ENCODE results near the gene EPHB3. TPM values are rescaled to one million over a fixed set of nuclear protein-coding genes. Genes with fewer than 3 reads are reported as not detected.
"Not testable (repeated sequence)": the region's sequence is repeated elsewhere in the genome, so short reads cannot be mapped to it uniquely, and the experiment has no call there.

Gene EPHB3
- total RNA-seq, 1 experiment from 2014 or later, result 1.4 TPM

- DNase-seq (ENCODE audit: low spot score), result no peak
Measured at GRCh38 chr3:184598574-184598927, 37.0 kb downstream of the EPHB3 start.

DNA sequence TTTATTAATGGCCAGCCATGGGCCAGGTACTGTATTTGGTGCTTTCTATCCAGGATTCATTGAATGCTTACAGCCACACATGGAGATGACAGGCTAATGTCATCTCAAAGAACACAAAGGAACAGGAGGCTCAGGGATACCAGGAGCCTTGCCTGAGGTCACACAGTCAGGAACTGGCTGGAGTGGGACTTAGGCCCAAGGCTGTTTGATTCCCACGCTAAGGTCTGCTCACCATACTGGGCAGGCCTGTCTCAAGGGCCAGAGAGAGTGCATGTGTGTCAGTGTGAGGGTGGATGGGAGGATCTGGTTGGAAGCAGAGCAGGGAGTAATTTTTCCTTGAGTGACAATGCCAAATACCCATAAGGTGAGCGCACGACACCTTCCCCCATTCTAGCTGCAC lies 37.6 kb downstream of the EPHB3 start:
- DNase-seq (ENCODE audit: low spot score), result no peak

DNA sequence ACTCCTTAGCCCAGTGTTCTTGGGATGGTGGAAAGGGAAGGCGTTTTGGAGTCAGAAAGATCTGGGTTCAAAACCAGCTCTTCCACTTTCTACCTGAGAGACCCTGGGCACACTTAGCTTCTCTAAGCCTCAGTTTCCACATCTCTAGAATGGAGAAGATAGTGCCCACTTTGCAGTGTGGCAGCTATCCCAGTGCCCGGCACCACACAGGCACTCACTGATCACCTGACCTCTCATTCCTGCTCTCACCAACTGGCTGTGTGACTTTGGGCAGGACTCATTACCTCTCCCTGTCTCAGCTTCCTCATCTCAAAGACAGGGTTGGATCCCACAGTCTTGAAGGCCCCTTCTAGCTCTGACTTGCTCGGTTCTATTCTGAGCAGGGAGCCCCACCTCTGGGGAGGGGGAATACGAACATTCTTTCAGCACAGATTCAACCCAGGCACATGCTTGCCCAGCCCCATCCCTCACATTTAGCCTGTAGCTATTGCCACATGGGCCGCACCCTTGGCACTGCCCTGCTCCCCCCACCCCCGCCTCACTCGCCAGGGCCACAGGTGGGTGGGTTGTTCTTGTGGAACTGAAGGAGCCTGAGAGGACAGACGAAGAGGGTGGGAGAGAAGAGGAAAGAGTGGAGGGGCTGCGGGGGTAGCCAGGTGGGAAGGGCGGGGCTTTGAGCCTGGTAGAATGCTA lies 39.2 kb downstream of the EPHB3 start:
- DNase-seq (ENCODE audit: low spot score), result no peak

- no peak for DNase-seq (ENCODE audit: low spot score)
Measured at GRCh38 chr3:184601576-184602371, 40.2 kb downstream of the EPHB3 start.

DNA sequence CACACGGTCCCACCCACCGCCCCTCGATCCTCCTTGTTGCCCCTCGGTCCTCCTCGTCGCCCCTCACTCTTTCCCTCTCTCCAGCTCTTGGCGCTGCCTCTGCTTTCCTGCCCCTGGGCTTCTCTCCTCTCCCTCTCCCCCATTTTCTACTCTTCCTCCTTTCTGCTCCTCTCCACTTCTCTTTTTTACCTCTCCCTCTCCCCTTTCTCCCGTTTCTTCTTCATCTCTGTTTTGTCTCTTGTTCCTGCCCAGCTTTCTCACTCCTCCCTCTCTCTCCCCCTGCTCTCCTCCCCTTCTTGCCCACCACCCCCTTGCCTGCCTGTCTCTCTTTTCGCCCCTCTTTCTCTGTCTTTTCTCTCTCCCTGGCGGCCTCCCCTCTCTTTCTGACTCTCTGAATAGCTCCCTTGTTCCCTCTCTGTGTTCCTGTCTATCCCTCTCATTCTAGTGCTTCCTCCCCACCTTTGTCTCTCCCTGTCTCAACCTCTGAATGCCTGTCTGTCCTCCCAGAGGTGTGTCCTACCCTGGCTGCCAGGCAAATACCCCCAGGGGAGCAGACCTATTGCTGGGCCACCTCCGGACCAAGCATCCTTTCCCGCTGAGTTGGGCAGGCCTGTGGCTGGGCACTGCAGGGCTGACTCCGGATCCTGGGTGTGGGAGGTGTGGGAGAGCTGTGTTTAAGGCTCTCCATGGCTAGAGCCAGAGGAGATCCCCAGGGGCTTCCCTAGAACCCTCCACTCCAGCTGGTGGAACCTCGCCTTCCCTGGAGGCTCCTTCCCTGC lies 41.0 kb downstream of the EPHB3 start:
- no peak for DNase-seq (ENCODE audit: low spot score)

DNA sequence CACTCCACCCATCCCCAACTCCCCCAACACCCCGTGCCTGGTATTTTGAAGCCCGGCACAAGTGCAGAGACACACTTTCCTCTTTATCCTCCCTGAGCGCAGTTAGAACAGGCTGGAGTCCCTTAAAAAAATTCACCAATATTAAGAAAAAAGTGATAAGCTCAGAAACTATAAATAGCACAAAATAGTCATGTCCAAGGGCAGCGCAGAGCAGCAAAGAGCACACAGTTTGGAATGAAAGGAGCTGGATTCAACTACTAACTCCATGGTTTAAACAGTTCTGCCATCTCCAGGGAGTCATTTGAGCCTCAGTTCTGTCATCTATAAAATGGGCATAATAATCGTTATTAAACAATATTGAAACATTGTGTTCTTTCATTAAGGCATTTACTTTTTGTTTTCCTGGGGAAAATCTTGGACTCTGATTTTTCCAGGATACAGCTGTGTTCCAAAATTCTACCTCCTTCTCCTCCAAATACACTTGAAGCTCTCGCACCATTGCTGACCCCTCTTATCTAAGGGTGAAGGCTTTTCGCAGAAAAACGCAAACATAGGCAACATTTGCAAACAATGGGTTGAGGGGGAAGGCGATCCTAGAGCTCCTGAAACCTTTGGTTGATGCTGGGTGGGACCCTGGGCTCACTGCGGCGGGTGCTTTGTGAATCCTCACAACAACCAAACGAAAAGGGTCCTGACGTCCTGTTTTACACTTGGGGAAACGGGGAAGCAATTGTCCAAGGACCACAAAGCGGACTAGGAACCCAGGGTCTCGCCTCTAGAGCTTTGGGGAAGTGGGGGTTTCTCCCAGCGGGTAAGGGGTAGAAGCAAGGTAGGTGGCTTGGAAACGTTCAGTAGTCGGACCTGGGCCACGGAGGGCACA lies 41.8 kb downstream of the EPHB3 start:
- no peak for DNase-seq (ENCODE audit: low spot score)

GRCh38 chr3:184604039-184604601 lies 42.5 kb downstream of the EPHB3 start:
- no peak for DNase-seq (ENCODE audit: low spot score)

GRCh38 chr3:184604615-184605290 lies 43.2 kb downstream of the EPHB3 start:
- no peak for DNase-seq (ENCODE audit: low spot score)

- no peak for DNase-seq (ENCODE audit: low spot score)
Measured at GRCh38 chr3:184608209-184608608, 46.6 kb downstream of the EPHB3 start.

- no peak for DNase-seq (ENCODE audit: low spot score)
Measured at GRCh38 chr3:184609476-184610244, 48.1 kb downstream of the EPHB3 start.

- no peak for DNase-seq (ENCODE audit: low spot score)
Measured at GRCh38 chr3:184610245-184610871, 48.8 kb downstream of the EPHB3 start.

DNA sequence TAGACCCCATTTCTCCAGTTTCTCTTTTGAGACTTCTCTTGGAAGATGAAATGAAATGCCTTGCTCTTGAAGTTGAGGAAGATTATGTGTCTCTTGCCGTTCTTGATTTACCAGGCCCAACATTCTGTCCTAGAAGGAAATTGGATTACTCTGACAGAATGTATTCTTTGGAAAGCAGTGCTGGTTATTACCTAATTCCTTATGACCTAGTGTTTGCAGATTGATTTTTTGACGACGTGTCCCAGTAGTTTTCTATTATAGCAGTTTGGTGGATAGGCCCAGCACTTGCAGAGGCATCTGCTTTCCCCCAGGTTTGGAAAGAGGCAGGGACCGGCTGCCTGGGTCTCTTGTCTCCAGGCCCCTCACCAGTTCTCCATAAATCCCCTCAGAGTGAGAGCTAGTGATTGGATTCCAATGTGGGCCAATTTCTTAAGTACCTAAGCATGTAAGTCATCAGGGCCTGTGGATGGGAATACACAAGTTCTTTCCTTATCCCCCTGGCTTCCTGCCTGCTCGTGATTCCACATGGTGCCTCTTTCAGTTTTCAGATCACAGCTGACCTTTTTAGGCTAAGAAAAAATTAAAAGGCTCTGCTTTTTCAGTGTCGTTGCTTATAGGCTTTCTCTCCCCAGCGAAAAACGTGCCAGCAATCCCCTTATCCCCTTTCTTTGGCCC lies 50.2 kb downstream of the EPHB3 start:
- no peak for DNase-seq (ENCODE audit: low spot score)

DNA sequence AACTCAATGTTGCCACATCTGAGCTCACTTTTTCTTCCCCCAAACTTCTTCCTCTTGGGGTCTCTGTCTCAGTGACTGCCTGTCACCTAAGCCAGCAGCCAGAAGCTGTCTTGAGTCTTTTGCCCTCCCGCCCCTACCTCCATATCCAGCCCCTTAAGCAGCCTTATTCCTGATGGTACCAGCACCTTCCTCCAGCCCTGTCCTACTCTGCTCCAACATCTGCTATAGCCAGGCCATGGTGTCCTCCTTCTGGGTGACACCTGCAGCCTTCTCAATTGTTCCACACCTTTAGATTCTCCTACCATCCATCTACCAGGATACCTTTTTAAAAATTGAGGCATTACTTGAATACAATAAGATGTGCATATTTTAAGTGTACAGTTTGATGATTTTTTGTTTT lies 53.8 kb downstream of the EPHB3 start:
- no peak for DNase-seq (ENCODE audit: low spot score)

- no peak for DNase-seq (ENCODE audit: low spot score)
Measured at GRCh38 chr3:184616436-184616835, 54.9 kb downstream of the EPHB3 start.

DNA sequence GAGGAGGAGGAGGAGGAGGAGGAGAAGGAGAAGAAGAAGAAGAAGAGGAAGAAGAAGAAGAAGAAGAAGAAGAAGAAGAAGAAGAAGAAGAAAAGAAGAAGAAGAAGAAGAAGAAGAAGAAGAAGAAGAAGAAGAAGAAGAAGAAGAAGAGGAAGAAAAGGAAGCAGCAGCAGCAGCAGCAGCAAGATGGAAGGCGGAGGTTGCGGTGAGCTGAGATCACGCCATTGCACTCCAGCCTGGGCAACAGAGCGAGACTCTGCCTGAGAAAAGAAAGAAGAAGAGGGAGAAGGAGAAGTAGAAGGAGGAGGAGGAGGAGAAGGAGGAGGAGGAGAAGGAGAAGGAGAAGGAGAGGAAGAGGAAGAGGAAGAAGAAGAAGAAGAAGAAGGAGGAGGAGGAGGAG lies 55.7 kb downstream of the EPHB3 start:
- not testable (repeated sequence) for DNase-seq (ENCODE audit: low spot score)

DNA sequence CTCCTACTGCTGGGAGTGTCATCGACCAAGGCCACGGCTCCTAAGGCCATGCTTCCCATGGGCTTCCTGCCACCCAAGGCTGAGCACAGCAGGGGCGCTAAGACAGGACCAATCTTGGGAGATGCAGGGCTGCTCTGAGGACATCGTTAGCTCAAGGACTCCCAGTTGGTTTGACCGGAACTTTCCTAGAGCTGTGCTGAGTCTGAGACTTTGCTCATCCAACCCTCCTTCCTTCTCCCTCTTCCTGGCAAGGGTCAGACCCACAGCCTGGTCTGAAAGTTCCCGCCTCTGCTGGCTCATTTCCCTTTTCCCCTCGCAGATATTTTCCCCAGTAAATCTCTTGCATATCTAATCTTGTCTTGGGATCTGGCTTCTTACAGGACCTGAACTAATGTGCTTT lies 57.2 kb downstream of the EPHB3 start:
- no peak for DNase-seq (ENCODE audit: low spot score)

DNA sequence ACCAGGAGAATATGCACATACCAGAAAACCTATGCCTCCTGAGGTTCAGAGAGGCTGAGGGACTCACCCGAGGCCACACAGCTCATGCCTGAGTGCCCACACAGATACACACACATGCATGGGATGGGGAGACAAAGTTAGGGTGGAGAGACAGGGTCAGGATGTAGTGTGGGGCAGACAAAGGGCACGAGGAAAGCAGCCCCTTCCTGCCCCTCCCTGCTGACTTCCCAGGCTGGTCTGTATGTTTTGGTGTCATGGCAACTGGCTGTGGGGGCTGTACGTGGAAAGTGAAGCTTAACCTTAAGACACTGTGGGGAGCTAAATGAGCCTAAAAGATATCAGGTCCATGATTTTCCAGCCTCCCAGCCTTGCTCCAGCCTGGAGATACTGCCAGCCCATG lies 57.8 kb downstream of the EPHB3 start:
- DNase-seq (ENCODE audit: low spot score), result no peak

GRCh38 chr3:184619787-184620430 lies 58.3 kb downstream of the EPHB3 start:
- DNase-seq (ENCODE audit: low spot score), result no peak
